Measurements from ENCODE around the gene LAMC3.

The LAMC3 gene

GRCh38 chr9:130979591-130980385 is 29.2 kb upstream of the LAMC3 start:
- DNase-seq = no peak

- no peak for DNase-seq
Observed at GRCh38 chr9:130980526-130980925, 28.4 kb upstream of the LAMC3 start.

- no peak for DNase-seq
Observed at GRCh38 chr9:130981002-130981755, 27.8 kb upstream of the LAMC3 start.

GRCh38 chr9:130981756-130982137 is 27.2 kb upstream of the LAMC3 start:
- no peak for DNase-seq

GRCh38 chr9:130982636-130983358 is 26.2 kb upstream of the LAMC3 start:
- DNase-seq = no peak

- no peak for DNase-seq
Observed at GRCh38 chr9:130983359-130983670, 25.7 kb upstream of the LAMC3 start.

GRCh38 chr9:130983970-130984369 is 25.0 kb upstream of the LAMC3 start:
- no peak for DNase-seq

GRCh38 chr9:130984521-130984920 is 24.5 kb upstream of the LAMC3 start:
- no peak for DNase-seq

- DNase-seq = no peak
Observed at GRCh38 chr9:130985029-130985428, 23.9 kb upstream of the LAMC3 start.

- DNase-seq = no peak
Observed at GRCh38 chr9:130985606-130986162, 23.3 kb upstream of the LAMC3 start.

GRCh38 chr9:130986356-130986965 is 22.5 kb upstream of the LAMC3 start:
- no peak for DNase-seq

- DNase-seq = no peak
Observed at GRCh38 chr9:130987054-130987453, 21.9 kb upstream of the LAMC3 start.

GRCh38 chr9:130987738-130988399 is 21.1 kb upstream of the LAMC3 start:
- DNase-seq = no peak

- DNase-seq = no peak
Observed at GRCh38 chr9:130988400-130988747, 20.6 kb upstream of the LAMC3 start.

GRCh38 chr9:130988905-130989304 is 20.1 kb upstream of the LAMC3 start:
- DNase-seq = no peak

- no peak for DNase-seq
Observed at GRCh38 chr9:130989391-130989790, 19.6 kb upstream of the LAMC3 start.

GRCh38 chr9:130989891-130990290 is 19.1 kb upstream of the LAMC3 start:
- DNase-seq = no peak

GRCh38 chr9:130990306-130990977 is 18.5 kb upstream of the LAMC3 start:
- DNase-seq = no peak

GRCh38 chr9:130990978-130991777 is 17.8 kb upstream of the LAMC3 start:
- DNase-seq = no peak

GRCh38 chr9:130991778-130992681 is 16.9 kb upstream of the LAMC3 start:
- no peak for DNase-seq
